ENCODE results near the gene PDE7B. TPM values are rescaled to one million over a fixed set of nuclear protein-coding genes. Genes with fewer than 3 reads are reported as not detected.

The PDE7B gene
- total and polyA plus RNA-seq, 2 donors (not counting 1 experiment from before 2014, with no cell fraction given) = 2.6 to 7.5 TPM

DNA sequence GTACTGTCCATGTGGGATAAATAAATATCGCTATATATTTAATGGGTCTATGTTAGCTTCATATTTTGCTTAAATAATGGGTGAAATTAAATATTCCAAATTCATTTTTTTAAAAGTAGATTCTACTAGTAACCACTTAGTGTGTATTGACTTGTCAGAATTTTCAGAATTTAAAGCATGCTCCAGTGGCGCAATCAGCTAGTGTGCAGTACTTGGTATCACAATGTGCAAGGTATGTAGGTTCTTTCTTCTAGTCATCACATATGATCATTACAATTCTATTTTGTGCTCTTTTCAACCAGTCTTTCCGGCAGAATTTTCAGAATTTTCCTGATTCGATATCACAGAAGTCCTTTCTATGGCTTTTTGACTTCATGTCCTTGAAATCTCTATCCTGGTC is 32.6 kb downstream of the PDE7B start:
- no peaks in the 10 kb centered on the region for H3K36me3 ChIP-seq (replicated peaks in 1 of 2; ENCODE audit: control extremely low read depth in 1 of 2, control insufficient read depth in 1 of 2, extremely low read depth in 1 of 2, insufficient read depth in 2 of 2, low read length in 1 of 2)
- ATAC-seq (ENCODE audit: low read depth) = no peak
- ChIA-PET POLR2A (no interaction called here), CTCF (interaction anchor here (1.2 to 2.9 kb wide), 4 partner anchors 8 to 52 kb away, joined by 3 to 8 read pairs (median 4); no protein-coding TSS in a partner anchor)
- no peaks in the 10 kb centered on the region for H3K27me3 ChIP-seq (replicated peaks in 1 of 4; ENCODE audit: control extremely low read depth in 1 of 4, control insufficient read depth in 3 of 4, insufficient read depth in 4 of 4, low read length in 3 of 4)
- Mint-ChIP-seq H3K4me1 (peaks cover 50% of the 10 kb centered on the region), H3K27ac (no peak overlapping the region), H3K27me3 (no peaks in the 10 kb centered on the region), H3K4me3 (no peak overlapping the region), H3K9me3 (ENCODE audit: insufficient read depth) (no peaks in the 10 kb centered on the region)
- intact Hi-C loops (cut with micrococcal nuclease) = loop anchor here (10.0 kb wide), 1 partner anchor 699 kb away; the partner anchor contains the start of gene MYB
- H3K79me2 ChIP-seq (ENCODE audit: control insufficient read depth, insufficient read depth, low read length) = peaks cover 3% of the 10 kb centered on the region
- H3K9me3 ChIP-seq (ENCODE audit: control extremely low read depth in 1 of 3, control insufficient read depth in 2 of 3, insufficient read depth in 1 of 3, low read length in 2 of 3) = no peaks in the 10 kb centered on the region
- whole genome bisulfite sequencing (ENCODE audit: insufficient coverage) = 100% methylated on average over 2 of the region's 4 CpGs
- no peak overlapping the region for H2AFZ ChIP-seq (ENCODE audit: insufficient read depth, low read depth, low read length, poor library complexity, severe bottlenecking)
- peaks cover 33 to 43% of the 10 kb centered on the region in 2 donors for H3K4me1 ChIP-seq (ENCODE audit: control insufficient read depth in 2 of 2, insufficient read depth in 2 of 2, low read length in 2 of 2)
- H3K9ac ChIP-seq (ENCODE audit: low read length) = no peak overlapping the region
- no peak for TF ChIP-seq EZH2 (IDR thresholded peaks at IDR 0.05; ENCODE audit: borderline replicate concordance, insufficient read depth, low read depth, low read length, poor library complexity, severe bottlenecking)
- TF ChIP-seq, protein P1, sequence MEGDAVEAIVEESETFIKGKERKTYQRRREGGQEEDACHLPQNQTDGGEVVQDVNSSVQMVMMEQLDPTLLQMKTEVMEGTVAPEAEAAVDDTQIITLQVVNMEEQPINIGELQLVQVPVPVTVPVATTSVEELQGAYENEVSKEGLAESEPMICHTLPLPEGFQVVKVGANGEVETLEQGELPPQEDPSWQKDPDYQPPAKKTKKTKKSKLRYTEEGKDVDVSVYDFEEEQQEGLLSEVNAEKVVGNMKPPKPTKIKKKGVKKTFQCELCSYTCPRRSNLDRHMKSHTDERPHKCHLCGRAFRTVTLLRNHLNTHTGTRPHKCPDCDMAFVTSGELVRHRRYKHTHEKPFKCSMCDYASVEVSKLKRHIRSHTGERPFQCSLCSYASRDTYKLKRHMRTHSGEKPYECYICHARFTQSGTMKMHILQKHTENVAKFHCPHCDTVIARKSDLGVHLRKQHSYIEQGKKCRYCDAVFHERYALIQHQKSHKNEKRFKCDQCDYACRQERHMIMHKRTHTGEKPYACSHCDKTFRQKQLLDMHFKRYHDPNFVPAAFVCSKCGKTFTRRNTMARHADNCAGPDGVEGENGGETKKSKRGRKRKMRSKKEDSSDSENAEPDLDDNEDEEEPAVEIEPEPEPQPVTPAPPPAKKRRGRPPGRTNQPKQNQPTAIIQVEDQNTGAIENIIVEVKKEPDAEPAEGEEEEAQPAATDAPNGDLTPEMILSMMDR (IDR thresholded peaks at IDR 0.05) = no peak
- no peak overlapping the region for H3K27ac ChIP-seq (ENCODE audit: low read length in 2 of 2)
- no peaks in the 10 kb centered on the region for H4K20me1 ChIP-seq (ENCODE audit: control insufficient read depth, insufficient read depth, low read length, poor library complexity, severe bottlenecking)
- no peak for DNase-seq
- no peak overlapping the region for H3K4me2 ChIP-seq (replicated peaks; ENCODE audit: low read depth, low read length, poor library complexity, severe bottlenecking)
- no peak overlapping the region for H3K4me3 ChIP-seq (ENCODE audit: control extremely low read depth in 1 of 5, extremely low read depth in 1 of 5, insufficient read depth in 1 of 5, low read depth in 2 of 5, low read length in 4 of 5)

DNA sequence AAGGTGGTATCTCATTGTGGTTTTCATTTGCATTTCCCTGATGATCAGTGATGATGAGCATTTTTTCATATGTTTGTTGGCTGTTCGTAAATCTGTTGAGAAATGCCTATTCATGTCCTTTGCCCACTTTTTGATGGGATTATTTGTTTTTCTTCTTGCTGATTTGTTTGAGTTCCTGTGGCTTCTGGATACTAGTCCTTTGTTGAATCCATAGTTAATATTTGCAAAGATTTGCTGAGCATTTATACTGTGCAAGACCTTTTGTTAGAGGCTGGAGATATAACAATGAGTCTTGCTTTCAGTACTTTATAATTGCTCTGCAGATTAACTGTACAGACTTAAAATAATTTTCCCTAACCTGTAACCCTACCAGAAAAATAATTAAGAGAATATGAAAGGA is 35.6 kb downstream of the PDE7B start:
- no peak overlapping the region for H3K9ac ChIP-seq (ENCODE audit: low read length)
- ChIA-PET POLR2A (no interaction called here), CTCF (no interaction called here)
- WGBS (ENCODE audit: insufficient coverage) = 83% methylated on average over 1 of the region's 1 CpG
- H3K4me1 ChIP-seq (ENCODE audit: control insufficient read depth in 2 of 2, insufficient read depth in 2 of 2, low read length in 2 of 2) = peaks cover 5 to 15% of the 10 kb centered on the region in 2 donors
- intact Hi-C loops (cut with micrococcal nuclease) = loop anchor here (10.0 kb wide), 1 partner anchor 702 kb away; the partner anchor contains the start of gene MYB
- H3K4me1 Mint-ChIP-seq = peaks cover 27% of the 10 kb centered on the region
- H3K4me2 ChIP-seq (replicated peaks; ENCODE audit: low read depth, low read length, poor library complexity, severe bottlenecking) = peak overlapping the region; percentile 18
- ATAC-seq (ENCODE audit: low read depth) (no peak), DNase-seq (no peak)
- H3K27me3 ChIP-seq (replicated peaks in 1 of 4; ENCODE audit: control extremely low read depth in 1 of 4, control insufficient read depth in 3 of 4, insufficient read depth in 4 of 4, low read length in 3 of 4) = no peaks in the 10 kb centered on the region
- peaks cover 11% of the 10 kb centered on the region for H3K79me2 ChIP-seq (ENCODE audit: control insufficient read depth, insufficient read depth, low read length)
- no peak overlapping the region for H2AFZ ChIP-seq (ENCODE audit: insufficient read depth, low read depth, low read length, poor library complexity, severe bottlenecking)
- H3K36me3 ChIP-seq (replicated peaks in 1 of 2; ENCODE audit: control extremely low read depth in 1 of 2, control insufficient read depth in 1 of 2, extremely low read depth in 1 of 2, insufficient read depth in 2 of 2, low read length in 1 of 2) = peaks cover 0 to 1% of the 10 kb centered on the region in 2 experiments
- H3K27ac ChIP-seq (ENCODE audit: low read length in 2 of 2) = no peak overlapping the region
- H3K27me3 Mint-ChIP-seq = no peaks in the 10 kb centered on the region
- no peak overlapping the region for H3K4me3 ChIP-seq (ENCODE audit: control extremely low read depth in 1 of 5, extremely low read depth in 1 of 5, insufficient read depth in 1 of 5, low read depth in 2 of 5, low read length in 4 of 5)
- TF ChIP-seq, protein P1 (IDR thresholded peaks at IDR 0.05) = no peak
- TF ChIP-seq EZH2 (IDR thresholded peaks at IDR 0.05; ENCODE audit: borderline replicate concordance, insufficient read depth, low read depth, low read length, poor library complexity, severe bottlenecking) = no peak
- H3K27ac Mint-ChIP-seq = no peak overlapping the region
- no peak overlapping the region for H3K4me3 Mint-ChIP-seq
- no peaks in the 10 kb centered on the region for H3K9me3 Mint-ChIP-seq (ENCODE audit: insufficient read depth)
- H3K9me3 ChIP-seq (ENCODE audit: control extremely low read depth in 1 of 3, control insufficient read depth in 2 of 3, insufficient read depth in 1 of 3, low read length in 2 of 3) = no peaks in the 10 kb centered on the region
- no peaks in the 10 kb centered on the region for H4K20me1 ChIP-seq (ENCODE audit: control insufficient read depth, insufficient read depth, low read length, poor library complexity, severe bottlenecking)
